ENCODE results near the gene GALNT10.

DNA sequence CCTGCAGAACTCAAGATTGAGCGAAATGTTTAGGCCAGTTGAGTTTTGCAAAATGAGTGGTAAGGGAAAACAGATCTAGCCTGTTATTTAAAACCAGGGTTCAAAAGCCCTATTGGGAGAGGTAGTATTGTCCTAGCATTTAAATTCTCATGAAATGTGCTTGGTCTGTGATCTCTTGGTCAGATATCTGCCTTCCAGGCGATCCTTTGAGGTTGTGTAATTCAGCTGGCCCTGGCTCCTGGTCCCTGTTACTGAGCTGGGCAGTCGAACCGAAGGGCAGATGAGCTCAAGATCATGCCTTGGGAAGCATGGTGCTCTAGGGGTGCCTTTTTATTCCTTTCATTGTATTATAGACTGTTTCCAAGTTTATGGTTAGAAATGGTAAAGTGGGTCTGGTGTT lies 269.6 kb downstream of the GALNT10 start:
- TF ChIP-seq, protein P1, sequence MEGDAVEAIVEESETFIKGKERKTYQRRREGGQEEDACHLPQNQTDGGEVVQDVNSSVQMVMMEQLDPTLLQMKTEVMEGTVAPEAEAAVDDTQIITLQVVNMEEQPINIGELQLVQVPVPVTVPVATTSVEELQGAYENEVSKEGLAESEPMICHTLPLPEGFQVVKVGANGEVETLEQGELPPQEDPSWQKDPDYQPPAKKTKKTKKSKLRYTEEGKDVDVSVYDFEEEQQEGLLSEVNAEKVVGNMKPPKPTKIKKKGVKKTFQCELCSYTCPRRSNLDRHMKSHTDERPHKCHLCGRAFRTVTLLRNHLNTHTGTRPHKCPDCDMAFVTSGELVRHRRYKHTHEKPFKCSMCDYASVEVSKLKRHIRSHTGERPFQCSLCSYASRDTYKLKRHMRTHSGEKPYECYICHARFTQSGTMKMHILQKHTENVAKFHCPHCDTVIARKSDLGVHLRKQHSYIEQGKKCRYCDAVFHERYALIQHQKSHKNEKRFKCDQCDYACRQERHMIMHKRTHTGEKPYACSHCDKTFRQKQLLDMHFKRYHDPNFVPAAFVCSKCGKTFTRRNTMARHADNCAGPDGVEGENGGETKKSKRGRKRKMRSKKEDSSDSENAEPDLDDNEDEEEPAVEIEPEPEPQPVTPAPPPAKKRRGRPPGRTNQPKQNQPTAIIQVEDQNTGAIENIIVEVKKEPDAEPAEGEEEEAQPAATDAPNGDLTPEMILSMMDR (IDR thresholded peaks at IDR 0.05 in 8 of 11, conservative IDR thresholded peaks at IDR 0.05 in 3 of 11): no peak
- TF ChIP-seq POLR2A (IDR thresholded peaks at IDR 0.05) (no peak), POLR2AphosphoS5 (IDR thresholded peaks at IDR 0.05) (no peak)

All from spleen (tissue), 7 donors.